Coronary artery (tissue), 2 donors: ENCODE results near the gene TTC22.
A peak's percentile ranks its signal among the peaks of the same experiment; 100 is the strongest.
"Not testable (repeated sequence)": the region's sequence is repeated elsewhere in the genome, so short reads cannot be mapped to it uniquely, and the experiment has no call there.

Experiments
- DNase-seq: peaks from one replicate; pipeline ENCODE4 v3.0.0-alpha.2; 2017; ENCODE audit warnings: low spot score
- H3K27ac ChIP-seq, 2 donors: fragments of 200-600 bp; sonication (generic); one replicate each; pipeline ENCODE4 v1.5.1; 2016 to 2019
- H3K4me3 ChIP-seq: fragments of 200-600 bp; sonication (generic); 2 replicates; pipeline ENCODE4 v1.5.1; 2016; ENCODE audit warnings: mild to moderate bottlenecking, moderate library complexity
- TF ChIP-seq, protein P1 (sequence below): fragments of 200-600 bp; sonication (generic); IDR thresholded peaks from one replicate; pipeline ENCODE4 v1.5.1; 2019; ENCODE audit warnings: antibody characterized with exemption

TTC22 gene

DNA sequence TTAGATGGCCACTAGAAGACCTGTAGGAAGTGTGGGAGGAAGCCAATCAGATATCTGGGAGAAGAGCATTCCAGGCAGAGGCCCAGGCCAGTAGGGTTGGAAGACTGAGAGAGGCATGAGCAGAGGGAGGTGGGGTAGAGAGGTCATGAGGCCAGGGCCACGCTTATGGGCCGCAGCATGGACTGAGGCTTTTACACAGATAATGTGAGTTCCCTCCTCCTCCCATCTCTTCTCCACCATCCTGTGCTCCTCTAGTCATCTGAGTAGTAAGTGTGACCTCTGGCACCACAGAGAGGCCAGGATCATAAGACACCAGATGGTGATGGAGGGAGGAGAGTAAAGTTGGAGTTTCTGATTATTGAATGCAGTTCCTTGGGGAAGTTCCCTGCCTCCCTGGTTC, 17.1 kb downstream of the TTC22 start:
- no peak overlapping the region for H3K27ac ChIP-seq
- H3K4me3 ChIP-seq: no peak overlapping the region
- TF ChIP-seq, protein P1, sequence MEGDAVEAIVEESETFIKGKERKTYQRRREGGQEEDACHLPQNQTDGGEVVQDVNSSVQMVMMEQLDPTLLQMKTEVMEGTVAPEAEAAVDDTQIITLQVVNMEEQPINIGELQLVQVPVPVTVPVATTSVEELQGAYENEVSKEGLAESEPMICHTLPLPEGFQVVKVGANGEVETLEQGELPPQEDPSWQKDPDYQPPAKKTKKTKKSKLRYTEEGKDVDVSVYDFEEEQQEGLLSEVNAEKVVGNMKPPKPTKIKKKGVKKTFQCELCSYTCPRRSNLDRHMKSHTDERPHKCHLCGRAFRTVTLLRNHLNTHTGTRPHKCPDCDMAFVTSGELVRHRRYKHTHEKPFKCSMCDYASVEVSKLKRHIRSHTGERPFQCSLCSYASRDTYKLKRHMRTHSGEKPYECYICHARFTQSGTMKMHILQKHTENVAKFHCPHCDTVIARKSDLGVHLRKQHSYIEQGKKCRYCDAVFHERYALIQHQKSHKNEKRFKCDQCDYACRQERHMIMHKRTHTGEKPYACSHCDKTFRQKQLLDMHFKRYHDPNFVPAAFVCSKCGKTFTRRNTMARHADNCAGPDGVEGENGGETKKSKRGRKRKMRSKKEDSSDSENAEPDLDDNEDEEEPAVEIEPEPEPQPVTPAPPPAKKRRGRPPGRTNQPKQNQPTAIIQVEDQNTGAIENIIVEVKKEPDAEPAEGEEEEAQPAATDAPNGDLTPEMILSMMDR: no peak
- no peak for DNase-seq

GRCh38 chr1:54782588-54782987, 18.5 kb downstream of the TTC22 start:
- DNase-seq: no peak
- TF ChIP-seq, protein P1: no peak
- Histone ChIP-seq H3K4me3 (no peak overlapping the region), H3K27ac (no peak overlapping the region)

DNA sequence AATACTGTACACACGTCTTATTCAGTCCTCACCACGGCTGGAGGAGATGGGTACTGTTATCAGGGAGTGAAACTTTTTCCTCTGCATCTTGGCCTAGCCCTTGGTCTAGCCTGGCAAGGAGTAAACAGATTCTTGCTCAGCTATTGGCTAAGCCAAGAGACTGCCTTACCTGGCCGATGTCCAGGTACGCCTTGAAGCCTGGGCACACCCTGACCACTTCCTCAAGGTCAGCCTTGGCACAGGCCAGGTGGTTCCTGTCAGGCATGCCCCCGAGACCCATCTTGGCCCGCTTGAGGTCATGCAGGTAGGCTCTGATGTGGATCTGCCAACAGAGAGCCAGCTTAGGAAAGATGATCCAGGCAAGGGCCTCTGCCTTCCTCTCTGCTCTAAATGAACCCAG, 19.0 kb downstream of the TTC22 start:
- Histone ChIP-seq H3K4me3 (no peak overlapping the region), H3K27ac (no peak overlapping the region)
- TF ChIP-seq, protein P1: no peak
- no peak for DNase-seq

DNA sequence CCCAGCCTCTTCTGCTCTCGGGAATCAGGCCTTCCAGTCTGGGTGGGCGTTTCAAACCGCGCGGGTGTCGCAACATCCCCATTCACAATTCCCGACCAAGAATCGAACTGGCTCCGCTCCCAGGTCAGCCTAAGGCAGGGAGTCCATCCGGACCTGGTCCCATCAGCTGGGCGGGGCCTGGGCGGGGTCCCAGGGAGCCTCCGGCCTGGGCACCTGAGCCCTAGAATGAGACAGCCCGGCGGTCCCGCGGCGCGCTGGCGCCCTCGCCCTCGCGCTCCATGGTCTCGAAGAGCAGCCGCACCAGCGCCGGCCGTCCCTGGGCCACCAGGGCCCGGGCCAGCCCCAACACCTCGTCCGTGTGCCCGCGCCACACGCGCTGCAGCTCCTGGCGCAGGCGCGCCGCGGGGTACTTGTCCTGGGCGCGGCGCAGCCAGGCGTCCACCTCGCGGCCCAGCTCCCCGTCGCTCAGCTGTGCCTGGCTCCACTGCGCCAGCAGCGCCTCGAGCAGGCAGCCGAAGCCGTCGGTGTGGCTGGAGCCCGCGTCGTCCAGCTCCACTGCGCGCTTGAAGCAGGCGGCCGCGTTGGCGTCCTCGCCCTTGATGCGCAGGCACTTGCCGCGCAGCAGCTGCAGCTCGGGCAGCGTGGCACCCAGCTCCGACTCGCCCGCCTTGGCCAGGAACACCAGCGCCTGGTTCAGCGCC, 19.9 kb downstream of the TTC22 start:
- TF ChIP-seq, protein P1: no peak
- H3K27ac ChIP-seq: no peak overlapping the region
- no peak for DNase-seq
- peak overlapping the region; percentile 40 for H3K4me3 ChIP-seq

DNA sequence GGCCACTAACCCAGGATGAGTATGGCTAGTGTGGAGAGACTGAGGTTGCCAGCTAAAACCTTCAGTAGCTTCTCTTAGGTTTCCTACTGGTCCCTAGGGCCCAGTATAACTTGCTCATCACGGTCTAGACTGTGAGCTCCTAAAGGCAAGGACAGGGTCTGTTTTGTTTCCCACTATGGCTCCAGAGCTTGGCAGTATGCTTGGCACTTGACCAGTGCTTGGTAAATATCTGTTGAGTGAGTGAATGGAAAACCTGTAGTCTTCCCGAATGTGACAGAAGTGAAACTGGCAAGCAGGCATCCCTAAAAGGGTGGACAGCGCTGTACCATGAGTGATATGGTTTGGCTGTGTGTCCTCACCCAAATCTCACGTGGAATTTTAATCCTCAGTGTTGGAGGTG, 23.7 kb downstream of the TTC22 start:
- H3K27ac ChIP-seq: no peak overlapping the region
- TF ChIP-seq, protein P1: no peak
- H3K4me3 ChIP-seq: no peak overlapping the region
- DNase-seq: no peak

GRCh38 chr1:54777011-54777410, 24.1 kb downstream of the TTC22 start:
- no peak overlapping the region for H3K4me3 ChIP-seq
- TF ChIP-seq, protein P1: no peak
- no peak for DNase-seq
- no peak overlapping the region for H3K27ac ChIP-seq

DNA sequence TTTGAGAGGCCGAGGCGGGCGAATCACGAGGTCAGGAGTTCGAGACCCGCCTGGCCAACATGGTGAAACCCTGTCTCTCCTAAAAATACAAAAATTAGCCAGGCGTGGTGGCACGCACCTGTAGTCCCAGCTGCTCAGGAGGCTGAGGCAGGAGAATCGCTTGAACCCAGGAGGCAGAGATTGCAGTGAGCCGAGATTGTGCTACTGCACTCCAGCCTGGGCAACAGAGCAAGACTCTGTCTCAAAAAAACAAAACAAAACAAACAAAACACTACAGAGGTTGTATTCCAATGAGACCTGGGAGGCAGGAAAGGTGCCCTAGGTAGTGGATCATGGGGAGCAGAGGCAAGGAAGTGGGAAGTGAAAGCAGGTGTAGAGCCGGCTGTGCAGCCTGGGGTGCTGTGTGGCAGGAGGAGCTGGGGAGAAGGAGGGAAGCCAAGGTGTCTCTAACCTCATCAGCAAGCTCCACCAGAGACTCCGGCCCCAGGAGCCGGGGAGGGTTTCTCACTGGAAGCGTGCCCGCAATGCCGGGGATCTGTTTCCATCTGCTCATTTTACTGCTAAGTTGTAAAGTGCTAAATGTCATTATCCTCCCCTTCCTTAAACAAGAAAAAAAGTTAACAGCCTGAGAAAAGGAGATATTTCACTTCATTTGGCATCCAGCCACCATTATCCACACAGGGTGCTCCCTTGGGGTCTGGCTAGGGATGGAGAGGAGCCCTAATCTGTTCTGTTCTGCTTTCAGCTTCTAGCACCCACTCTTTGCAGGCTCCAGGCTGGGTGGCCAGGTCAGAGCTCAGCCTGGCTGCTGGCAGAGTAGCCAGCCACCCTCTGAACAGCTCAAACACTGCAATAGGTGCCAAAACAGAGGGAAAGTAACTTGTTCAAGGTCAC, 25.0 kb downstream of the TTC22 start:
- not testable (repeated sequence) for H3K27ac ChIP-seq, DNase-seq, H3K4me3 ChIP-seq
